GM19351 (cell line): ENCODE results near the gene MS4A7.

ENCODE experiments used
- ATAC-seq: cut with Tn5 transposase; IDR thresholded peaks from one replicate; pipeline ENCODE4 v1.9.1; 2021; ENCODE audit warnings: mild to moderate bottlenecking, moderate library complexity; ENCODE audit not compliant: unreplicated experiment

Gene MS4A7

GRCh38 chr11:60370811-60371298 lies 7.5 kb upstream of the MS4A7 start:
- no peak for ATAC-seq

- ATAC-seq = no peak
These were observed 6.9 kb upstream of the MS4A7 start for GRCh38 chr11:60371386-60371785.

- no peak for ATAC-seq
These were observed 6.5 kb upstream of the MS4A7 start for GRCh38 chr11:60371854-60372253.

GRCh38 chr11:60372767-60373166 lies 5.6 kb upstream of the MS4A7 start:
- ATAC-seq = no peak

GRCh38 chr11:60375316-60375715 lies 3.0 kb upstream of the MS4A7 start:
- no peak for ATAC-seq

- no peak for ATAC-seq
These were observed 1.7 kb upstream of the MS4A7 start for GRCh38 chr11:60376601-60377000.

GRCh38 chr11:60377401-60378136 lies 763 bp upstream of the MS4A7 start:
- peak; percentile 70 for ATAC-seq

GRCh38 chr11:60389279-60389910 lies 11.1 kb downstream of the MS4A7 start:
- ATAC-seq = peak; percentile 95

- ATAC-seq = no peak
These were observed 12.1 kb downstream of the MS4A7 start for GRCh38 chr11:60390419-60390818.

GRCh38 chr11:60392361-60392760 lies 14.0 kb downstream of the MS4A7 start:
- no peak for ATAC-seq

GRCh38 chr11:60393016-60393415 lies 14.7 kb downstream of the MS4A7 start:
- ATAC-seq = no peak

- ATAC-seq = no peak
These were observed 16.5 kb downstream of the MS4A7 start for GRCh38 chr11:60394666-60395380.

- ATAC-seq = peak; percentile 26
These were observed 18.1 kb downstream of the MS4A7 start, which contains the start of gene MS4A14 for GRCh38 chr11:60396382-60396781. TSS of gene MS4A14 (plus strand) at chr11:60396459. CDS start at chr11:60396579, 120 bp downstream.

GRCh38 chr11:60396799-60397198 lies 18.5 kb downstream of the MS4A7 start:
- ATAC-seq = peak; percentile 90

GRCh38 chr11:60420015-60420414 lies 41.7 kb downstream of the MS4A7 start:
- no peak for ATAC-seq

- no peak for ATAC-seq
These were observed 44.3 kb downstream of the MS4A7 start for GRCh38 chr11:60422609-60423008.

GRCh38 chr11:60428517-60428916 lies 50.2 kb downstream of the MS4A7 start:
- ATAC-seq = no peak

- no peak for ATAC-seq
These were observed 50.9 kb downstream of the MS4A7 start, which contains the start of gene MS4A5 for GRCh38 chr11:60429272-60429671. TSS of gene MS4A5 (plus strand) at chr11:60429572. CDS start at chr11:60429675, 103 bp downstream.

GRCh38 chr11:60431251-60431650 lies 52.9 kb downstream of the MS4A7 start:
- ATAC-seq = no peak

GRCh38 chr11:60433401-60433800 lies 55.1 kb downstream of the MS4A7 start:
- ATAC-seq = no peak
